Activated CD8-positive, alpha-beta T cell treated with anti-CD3 and anti-CD28 coated beads, Interleukin-2, amount 10 ng/mL, durations not matched to agents 7 days and 5 days (primary cell): ENCODE results near the gene E2F7. TPM values are rescaled to one million over a fixed set of nuclear protein-coding genes. Genes with fewer than 3 reads are reported as not detected.
"Not testable (repeated sequence)": the region's sequence is repeated elsewhere in the genome, so short reads cannot be mapped to it uniquely, and the experiment has no call there.

Source experiments
- ATAC-seq: fragments of 150-1000 bp; cut with Tn5 transposase; one replicate; pipeline ENCODE4 v1.10.0; 2021; ENCODE audit warnings: moderate library complexity
- CTCF ChIA-PET: fragments of 350-600 bp; sonication (Branson Sonifier 250); formaldehyde crosslinking; loops from one replicate; lab custom pipeline; 2021; ENCODE audit warnings: antibody characterized with exemption; lab: Charles Lee
- POLR2A ChIA-PET: fragments of 350-600 bp; sonication (Branson Sonifier 250); formaldehyde crosslinking; loops from one replicate; lab custom pipeline; 2021; ENCODE audit warnings: antibody characterized with exemption; lab: Charles Lee
- DNase-seq: peaks from one replicate; pipeline ENCODE4 v3.0.0-alpha.2; 2020
- H3K27ac Mint-ChIP-seq: one replicate; pipeline ENCODE4 v1.8.0; 2021; ENCODE audit warnings: mild to moderate bottlenecking, mixed read lengths
- H3K27me3 Mint-ChIP-seq: one replicate; pipeline ENCODE4 v1.8.0; 2021; ENCODE audit warnings: low read depth, mixed read lengths
- H3K36me3 Mint-ChIP-seq: one replicate; pipeline ENCODE4 v1.8.0; 2021; ENCODE audit warnings: low read depth, mixed read lengths
- H3K4me1 Mint-ChIP-seq: one replicate; pipeline ENCODE4 v1.8.0; 2021; ENCODE audit warnings: low read depth, mixed read lengths
- H3K4me3 Mint-ChIP-seq: one replicate; pipeline ENCODE4 v1.8.0; 2021; ENCODE audit warnings: mild to moderate bottlenecking, mixed read lengths
- H3K9me3 Mint-ChIP-seq: one replicate; pipeline ENCODE4 v1.8.0; 2022; ENCODE audit warnings: mixed read lengths; ENCODE audit not compliant: insufficient read depth
- total RNA-seq, 2 experiments: library from RNA; stranded (reverse); gene quantifications; one replicate each; pipeline ENCODE4 v1.2.3, GENCODE V29; 2021

Gene E2F7
- 10 to 100 TPM; 23.8 to 25.3 TPM for total RNA-seq

- Mint-ChIP-seq H3K27ac (peak within 1 kb of the TSS; percentile 85), H3K4me3 (peak within 1 kb of the TSS; percentile 85), H3K27me3 (peaks cover 21% of the 10 kb centered on the region), H3K36me3 (peaks cover 38% of the 10 kb centered on the region), H3K4me1 (peaks cover 40% of the 10 kb centered on the region), H3K9me3 (no peaks in the 10 kb centered on the region)
- CTCF ChIA-PET = no interaction called here
- DNase-seq = peak; percentile 90
- peak; percentile 97 for ATAC-seq
- POLR2A ChIA-PET = no interaction called here
Observed at GRCh38 chr12:77065361-77066204, at the start of gene E2F7. TSS of gene E2F7 (minus strand) at chr12:77065569. CDS start at chr12:77064635, 934 bp downstream.

GRCh38 chr12:77113971-77114370, 48.6 kb upstream of the E2F7 start:
- Mint-ChIP-seq H3K4me3 (no peak overlapping the region), H3K27ac (no peak overlapping the region), H3K9me3 (peaks cover 7% of the 10 kb centered on the region), H3K27me3 (peaks cover 2% of the 10 kb centered on the region), H3K36me3 (no peaks in the 10 kb centered on the region), H3K4me1 (no peaks in the 10 kb centered on the region)
- no peak for ATAC-seq
- ChIA-PET CTCF (no interaction called here), POLR2A (no interaction called here)
- no peak for DNase-seq

- POLR2A ChIA-PET = no interaction called here
- CTCF ChIA-PET = no interaction called here
- Mint-ChIP-seq H3K4me3 (no peak overlapping the region), H3K36me3 (no peaks in the 10 kb centered on the region), H3K27me3 (peaks cover 5% of the 10 kb centered on the region), H3K4me1 (no peaks in the 10 kb centered on the region), H3K9me3 (peaks cover 7% of the 10 kb centered on the region), H3K27ac (no peak overlapping the region)
- ATAC-seq = no peak
- no peak for DNase-seq
Observed at GRCh38 chr12:77108707-77109106, 43.3 kb upstream of the E2F7 start.

- Mint-ChIP-seq H3K9me3 (peaks cover 7% of the 10 kb centered on the region), H3K27ac (no peak overlapping the region), H3K4me1 (no peaks in the 10 kb centered on the region), H3K27me3 (peaks cover 5% of the 10 kb centered on the region), H3K36me3 (no peaks in the 10 kb centered on the region), H3K4me3 (no peak overlapping the region)
- DNase-seq (no peak), ATAC-seq (no peak)
- POLR2A ChIA-PET = no interaction called here
- CTCF ChIA-PET = no interaction called here
Observed at GRCh38 chr12:77107121-77107520, 41.8 kb upstream of the E2F7 start.

- Mint-ChIP-seq H3K9me3 (no peaks in the 10 kb centered on the region), H3K27ac (no peak overlapping the region), H3K27me3 (peaks cover 5% of the 10 kb centered on the region), H3K36me3 (no peaks in the 10 kb centered on the region), H3K4me1 (no peaks in the 10 kb centered on the region), H3K4me3 (no peak overlapping the region)
- no peak for DNase-seq
- ChIA-PET CTCF (no interaction called here), POLR2A (no interaction called here)
- ATAC-seq = no peak
Observed at GRCh38 chr12:77104792-77105191, 39.4 kb upstream of the E2F7 start.

- ChIA-PET POLR2A (no interaction called here), CTCF (no interaction called here)
- Mint-ChIP-seq H3K9me3 (no peaks in the 10 kb centered on the region), H3K4me3 (no peak overlapping the region), H3K36me3 (no peaks in the 10 kb centered on the region), H3K4me1 (no peaks in the 10 kb centered on the region), H3K27me3 (peaks cover 5% of the 10 kb centered on the region), H3K27ac (no peak overlapping the region)
- ATAC-seq (no peak), DNase-seq (no peak)
Observed at GRCh38 chr12:77104286-77104685, 38.9 kb upstream of the E2F7 start.

- no peak overlapping the region for H3K4me3 Mint-ChIP-seq
- no peak for ATAC-seq
- no peak overlapping the region for H3K27ac Mint-ChIP-seq
- H3K36me3 Mint-ChIP-seq = no peaks in the 10 kb centered on the region
- no peak for DNase-seq
- H3K27me3 Mint-ChIP-seq = peaks cover 3% of the 10 kb centered on the region
- no peaks in the 10 kb centered on the region for H3K4me1 Mint-ChIP-seq
- no peaks in the 10 kb centered on the region for H3K9me3 Mint-ChIP-seq
- POLR2A ChIA-PET = no interaction called here
- CTCF ChIA-PET = no interaction called here
Observed at GRCh38 chr12:77102691-77103090, 37.3 kb upstream of the E2F7 start.

GRCh38 chr12:77102123-77102522, 36.8 kb upstream of the E2F7 start:
- ChIA-PET CTCF (no interaction called here), POLR2A (no interaction called here)
- DNase-seq (no peak), ATAC-seq (no peak)
- H3K27ac Mint-ChIP-seq = no peak overlapping the region
- H3K4me1 Mint-ChIP-seq = no peaks in the 10 kb centered on the region
- no peaks in the 10 kb centered on the region for H3K36me3 Mint-ChIP-seq
- H3K27me3 Mint-ChIP-seq = peaks cover under 1% of the 10 kb centered on the region
- H3K4me3 Mint-ChIP-seq = no peak overlapping the region
- no peaks in the 10 kb centered on the region for H3K9me3 Mint-ChIP-seq

- POLR2A ChIA-PET = no interaction called here
- H3K9me3 Mint-ChIP-seq = no peaks in the 10 kb centered on the region
- ATAC-seq (no peak), DNase-seq (no peak)
- H3K4me3 Mint-ChIP-seq = no peak overlapping the region
- H3K4me1 Mint-ChIP-seq = no peaks in the 10 kb centered on the region
- no peak overlapping the region for H3K27ac Mint-ChIP-seq
- H3K27me3 Mint-ChIP-seq = no peaks in the 10 kb centered on the region
- CTCF ChIA-PET = no interaction called here
- no peaks in the 10 kb centered on the region for H3K36me3 Mint-ChIP-seq
Observed at GRCh38 chr12:77099799-77100198, 34.4 kb upstream of the E2F7 start.

GRCh38 chr12:77097846-77098245, 32.5 kb upstream of the E2F7 start:
- Mint-ChIP-seq H3K27ac (no peak overlapping the region), H3K27me3 (no peaks in the 10 kb centered on the region), H3K4me1 (no peaks in the 10 kb centered on the region), H3K36me3 (no peaks in the 10 kb centered on the region), H3K9me3 (no peaks in the 10 kb centered on the region), H3K4me3 (no peak overlapping the region)
- ChIA-PET CTCF (no interaction called here), POLR2A (no interaction called here)
- ATAC-seq (no peak), DNase-seq (no peak)

- CTCF ChIA-PET, ATAC-seq, H3K4me1 Mint-ChIP-seq, H3K27ac Mint-ChIP-seq, H3K9me3 Mint-ChIP-seq, H3K27me3 Mint-ChIP-seq, DNase-seq, H3K4me3 Mint-ChIP-seq, H3K36me3 Mint-ChIP-seq, POLR2A ChIA-PET: not testable (repeated sequence)
Observed at GRCh38 chr12:77092227-77092626, 26.9 kb upstream of the E2F7 start.

- H3K9me3 Mint-ChIP-seq = no peaks in the 10 kb centered on the region
Observed at GRCh38 chr12:77089686-77090220, 24.4 kb upstream of the E2F7 start.

More at GRCh38 chr12:77089686-77090220, 24.4 kb upstream of the E2F7 start:
- ATAC-seq = no peak
- ChIA-PET CTCF (no interaction called here), POLR2A (no interaction called here)
- Mint-ChIP-seq H3K27ac (no peak overlapping the region), H3K36me3 (no peaks in the 10 kb centered on the region), H3K4me3 (no peak overlapping the region), H3K4me1 (no peaks in the 10 kb centered on the region), H3K27me3 (no peaks in the 10 kb centered on the region)
- DNase-seq = no peak
